OCI-LY7 (cell line): ENCODE results near the gene CCNG2. TPM values are rescaled to one million over a fixed set of nuclear protein-coding genes. Genes with fewer than 3 reads are reported as not detected.
A peak's percentile ranks its signal among the peaks of the same experiment; 100 is the strongest.

Experiments used
- BruUV-seq: library from RNA; stranded (reverse); fragments of 400-500 nt; replicated peaks from 2 replicates; lab custom pipeline; 2021; lab: Mats Ljungman, UMichigan
- CTCF ChIA-PET: fragments of 300-600 bp; sonication (Branson Sonifier 250); formaldehyde crosslinking; loops from one replicate; lab custom pipeline; 2022; ENCODE audit warnings: antibody characterized with exemption; ENCODE audit not compliant: unreplicated experiment; lab: Charles Lee
- POLR2A ChIA-PET: fragments of 300-600 bp; sonication (Branson Sonifier 250); formaldehyde crosslinking; loops from one replicate; lab custom pipeline; 2022; ENCODE audit warnings: antibody characterized with exemption; lab: Charles Lee
- DNase-seq: peaks from one replicate; pipeline ENCODE4 v3.0.0-alpha.2; 2015; ENCODE audit warnings: low spot score
- H2AFZ ChIP-seq: fragments of 200-600 bp; sonication (generic), shearing (Covaris generic); 2 replicates; pipeline ENCODE4 v1.6.1; 2014; ENCODE audit warnings: mild to moderate bottlenecking, antibody characterized with exemption, low read length, moderate library complexity
- H3K27ac ChIP-seq: fragments of 200-600 bp; sonication (generic); 2 replicates; pipeline ENCODE4 v1.5.1; 2014; ENCODE audit warnings: mixed run types, low read depth, mild to moderate bottlenecking, moderate library complexity, low read length, inconsistent platforms; ENCODE audit not compliant: poor library complexity, severe bottlenecking
- H3K36me3 ChIP-seq: fragments of 200-600 bp; sonication (generic); 2 replicates; pipeline ENCODE4 v1.6.1; 2014; ENCODE audit warnings: mild to moderate bottlenecking, antibody characterized with exemption, low read length, moderate library complexity, mixed read lengths; ENCODE audit not compliant: insufficient read depth
- H3K4me1 ChIP-seq: fragments of 200-600 bp; sonication (generic); 2 replicates; pipeline ENCODE4 v1.5.1; 2014; ENCODE audit warnings: mild to moderate bottlenecking, low read length; ENCODE audit not compliant: insufficient read depth, poor library complexity, severe bottlenecking
- H3K4me2 ChIP-seq: fragments of 200-600 bp; sonication (generic); 2 replicates; pipeline ENCODE4 v1.6.1; 2014; ENCODE audit warnings: mild to moderate bottlenecking, low read length
- H3K4me3 ChIP-seq: fragments of 200-600 bp; sonication (generic); 2 replicates; pipeline ENCODE4 v1.5.1; 2014; ENCODE audit warnings: mild to moderate bottlenecking, low read depth, low read length; ENCODE audit not compliant: poor library complexity, severe bottlenecking
- H3K79me2 ChIP-seq: fragments of 200-600 bp; sonication (generic); 2 replicates; pipeline ENCODE4 v1.6.1; 2016; ENCODE audit warnings: low read depth, mild to moderate bottlenecking, low read length, moderate library complexity, mixed read lengths; ENCODE audit not compliant: insufficient read depth
- H3K9me2 ChIP-seq: fragments of 200-600 bp; sonication (generic); 2 replicates; pipeline ENCODE4 v1.6.1; 2016; ENCODE audit warnings: mild to moderate bottlenecking, low read length, mixed read lengths; ENCODE audit not compliant: insufficient read depth
- H3K9me3 ChIP-seq: fragments of 200-600 bp; sonication (generic); 2 replicates; pipeline ENCODE4 v1.6.1; 2014; ENCODE audit warnings: mild to moderate bottlenecking, mixed run types, low read length, mixed read lengths
- H4K20me1 ChIP-seq: fragments of 200-600 bp; sonication (generic); 2 replicates; pipeline ENCODE4 v1.6.1; 2014; ENCODE audit warnings: mild to moderate bottlenecking, antibody characterized with exemption, low read length, moderate library complexity, mixed read lengths; ENCODE audit not compliant: insufficient read depth
- EZH2phosphoT487 ChIP-seq: fragments of 200-600 bp; sonication (generic); IDR thresholded peaks from 2 replicates; pipeline ENCODE4 v1.6.1; 2018; ENCODE audit warnings: low read depth, borderline replicate concordance, mild to moderate bottlenecking, mixed run types, antibody characterized with exemption, low read length, moderate library complexity, mixed read lengths
- intact Hi-C: fragments of 100-400 bp; cut with micrococcal nuclease; formaldehyde crosslinking; loops from one replicate; pipeline ENCODE4 v1.10.0; 2022; ENCODE audit not compliant: unreplicated experiment
- total RNA-seq, 2 experiments: library from RNA; depleted of rRNA in 1 of 2; stranded (reverse); fragments of >200 nt in 1 of 2; shearing (Covaris generic) in 1 of 2; gene quantifications; 2 replicates each; pipeline ENCODE4 v1.2.3, GENCODE V29; 2014 to 2022
- TF ChIP-seq, protein P1 (sequence below): fragments of 200-600 bp; sonication (generic); conservative IDR thresholded peaks from 2 replicates; pipeline ENCODE4 v1.5.1; 2014; ENCODE audit warnings: mild to moderate bottlenecking, antibody characterized with exemption, low read length, moderate library complexity, mixed read lengths

CCNG2 gene
- total RNA-seq, 2 experiments from 2014 or later = 16.6 to 87.4 TPM

DNA sequence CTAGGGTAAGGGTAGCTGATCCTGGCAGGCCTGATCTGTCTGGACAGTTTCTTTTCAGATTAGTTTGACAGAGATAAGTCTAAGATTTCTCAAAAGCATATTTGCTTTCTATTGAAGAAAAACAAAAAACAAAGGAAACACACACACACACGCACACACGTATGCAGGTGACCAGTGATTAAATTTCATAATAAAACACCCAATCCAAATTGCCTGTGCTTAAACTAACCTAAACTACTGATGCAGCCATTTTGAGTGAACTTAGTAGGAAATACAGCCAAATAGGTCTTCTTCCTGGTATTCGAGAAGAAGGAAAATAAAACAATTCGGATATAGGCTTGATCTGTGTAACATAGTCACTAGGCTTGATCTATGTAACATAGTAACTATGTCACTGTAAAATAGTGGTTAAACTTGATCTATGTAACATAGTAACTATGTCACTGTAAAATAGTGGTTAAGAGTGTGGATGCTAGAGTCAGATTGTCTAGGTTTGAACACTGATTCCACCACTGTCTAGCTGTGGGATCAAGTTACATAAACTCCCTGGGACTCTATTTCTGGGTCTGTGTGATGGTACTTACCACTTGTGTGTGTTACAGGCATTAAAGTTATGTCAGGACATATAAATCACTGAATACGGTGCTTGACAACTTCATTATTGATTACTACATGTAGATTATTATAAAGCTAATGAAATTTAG is 9.8 kb upstream of the CCNG2 start:
- peaks cover 53% of the 10 kb centered on the region for H3K4me1 ChIP-seq
- no peak for DNase-seq
- peak overlapping the region; percentile 55 for H3K4me2 ChIP-seq
- no TSS peak for BruUV-seq
- peak overlapping the region; percentile 38 for H3K27ac ChIP-seq
- H4K20me1 ChIP-seq = no peaks in the 10 kb centered on the region
- peak overlapping the region; percentile 91 for H2AFZ ChIP-seq
- TF ChIP-seq, protein P1, sequence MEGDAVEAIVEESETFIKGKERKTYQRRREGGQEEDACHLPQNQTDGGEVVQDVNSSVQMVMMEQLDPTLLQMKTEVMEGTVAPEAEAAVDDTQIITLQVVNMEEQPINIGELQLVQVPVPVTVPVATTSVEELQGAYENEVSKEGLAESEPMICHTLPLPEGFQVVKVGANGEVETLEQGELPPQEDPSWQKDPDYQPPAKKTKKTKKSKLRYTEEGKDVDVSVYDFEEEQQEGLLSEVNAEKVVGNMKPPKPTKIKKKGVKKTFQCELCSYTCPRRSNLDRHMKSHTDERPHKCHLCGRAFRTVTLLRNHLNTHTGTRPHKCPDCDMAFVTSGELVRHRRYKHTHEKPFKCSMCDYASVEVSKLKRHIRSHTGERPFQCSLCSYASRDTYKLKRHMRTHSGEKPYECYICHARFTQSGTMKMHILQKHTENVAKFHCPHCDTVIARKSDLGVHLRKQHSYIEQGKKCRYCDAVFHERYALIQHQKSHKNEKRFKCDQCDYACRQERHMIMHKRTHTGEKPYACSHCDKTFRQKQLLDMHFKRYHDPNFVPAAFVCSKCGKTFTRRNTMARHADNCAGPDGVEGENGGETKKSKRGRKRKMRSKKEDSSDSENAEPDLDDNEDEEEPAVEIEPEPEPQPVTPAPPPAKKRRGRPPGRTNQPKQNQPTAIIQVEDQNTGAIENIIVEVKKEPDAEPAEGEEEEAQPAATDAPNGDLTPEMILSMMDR = no peak
- no peak for TF ChIP-seq EZH2phosphoT487
- ChIA-PET POLR2A (interaction anchor here (0.6 to 17.5 kb wide), 10 partner anchors 8 to 70 kb away, joined by 3 to 213 read pairs (median 4); partner anchors contain the start of gene CCNG2), CTCF (no interaction called here)
- H3K9me2 ChIP-seq = no peaks in the 10 kb centered on the region
- no peaks in the 10 kb centered on the region; the same call in 1 of the 2 replicates for H3K9me3 ChIP-seq
- H3K4me3 ChIP-seq = no peak overlapping the region
- no peaks in the 10 kb centered on the region; the same call in 1 of the 2 replicates for H3K36me3 ChIP-seq
- intact Hi-C loops = no loop called here
- H3K79me2 ChIP-seq = no peaks in the 10 kb centered on the region

DNA sequence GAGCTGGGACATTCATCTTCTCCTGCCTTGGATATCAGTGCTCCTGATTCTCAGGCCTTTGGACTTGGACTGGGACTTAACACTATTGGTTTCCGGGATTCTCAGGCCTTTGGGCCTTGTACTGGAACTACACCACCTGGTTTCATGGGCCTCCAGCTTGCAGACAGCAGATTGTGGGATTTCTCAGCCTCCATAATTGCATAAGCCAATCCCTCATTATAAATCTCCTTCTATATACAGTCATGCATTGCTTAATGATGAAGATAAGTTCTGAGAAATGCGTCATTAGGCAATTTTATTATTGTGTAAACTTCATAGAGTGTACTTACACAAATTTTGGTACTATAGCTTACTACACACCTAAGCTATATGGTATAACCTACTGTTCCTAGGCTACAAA is 8.9 kb upstream of the CCNG2 start:
- H3K36me3 ChIP-seq = no peaks in the 10 kb centered on the region; the same call in 1 of the 2 replicates
- ChIA-PET POLR2A (interaction anchor here (0.6 to 17.5 kb wide), 8 partner anchors 7 to 71 kb away, joined by 4 to 213 read pairs (median 4); partner anchors contain the start of gene CCNG2), CTCF (no interaction called here)
- intact Hi-C loops = no loop called here
- no peaks in the 10 kb centered on the region for H4K20me1 ChIP-seq
- H3K9me2 ChIP-seq = no peaks in the 10 kb centered on the region
- no peak overlapping the region for H3K4me3 ChIP-seq
- H3K4me1 ChIP-seq = peaks cover 53% of the 10 kb centered on the region
- H2AFZ ChIP-seq = peak overlapping the region; percentile 91; the same call in 1 of the 2 replicates
- TF ChIP-seq, protein P1 = no peak
- no peak for TF ChIP-seq EZH2phosphoT487
- DNase-seq = no peak
- H3K79me2 ChIP-seq = no peaks in the 10 kb centered on the region
- no peaks in the 10 kb centered on the region; the same call in 1 of the 2 replicates for H3K9me3 ChIP-seq
- no peak overlapping the region for H3K4me2 ChIP-seq
- BruUV-seq = no TSS peak
- H3K27ac ChIP-seq = no peak overlapping the region

DNA sequence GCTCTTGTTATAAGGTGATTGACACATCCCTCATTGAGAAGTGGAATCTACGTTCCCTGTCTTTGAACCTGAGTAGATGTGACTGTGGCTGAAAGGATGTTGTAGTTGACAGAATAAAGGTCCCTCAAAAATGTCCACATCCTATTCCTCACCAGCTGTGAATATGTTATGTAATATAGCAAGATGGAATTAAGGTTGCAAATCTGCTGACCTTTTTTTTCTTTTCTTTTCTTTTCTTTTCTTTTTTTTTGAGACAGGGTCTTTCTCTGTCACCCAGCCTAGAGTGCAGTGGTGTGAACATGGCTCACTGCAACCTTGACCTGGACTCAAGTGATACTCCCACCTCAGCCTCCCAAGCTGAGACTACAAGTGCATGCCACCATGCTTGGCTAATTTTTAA is 7.2 kb upstream of the CCNG2 start:
- DNase-seq = no peak
- POLR2A ChIA-PET = interaction anchor here (4.9 kb wide), 1 partner anchor 23 kb away, joined by 37 read pairs; no protein-coding TSS in a partner anchor
- H3K4me1 ChIP-seq = peaks cover 68% of the 10 kb centered on the region
- H3K4me2 ChIP-seq = no peak overlapping the region
- no peak overlapping the region for H3K27ac ChIP-seq
- intact Hi-C loops = loop anchor here (10.0 kb wide), 1 partner anchor 1635 kb away; the partner anchor contains the start of genes RCHY1 and THAP6
- CTCF ChIA-PET = interaction anchor here (1.1 kb wide), 1 partner anchor 29 kb away, joined by 3 read pairs; no protein-coding TSS in a partner anchor
- no peak for TF ChIP-seq EZH2phosphoT487
- TF ChIP-seq, protein P1 = no peak
- H2AFZ ChIP-seq = no peak overlapping the region; the same call in 1 of the 2 replicates
- H3K4me3 ChIP-seq = no peak overlapping the region
- no peaks in the 10 kb centered on the region for H4K20me1 ChIP-seq
- no peaks in the 10 kb centered on the region for H3K9me2 ChIP-seq
- H3K79me2 ChIP-seq = no peaks in the 10 kb centered on the region
- no peaks in the 10 kb centered on the region; the same call in 1 of the 2 replicates for H3K36me3 ChIP-seq
- BruUV-seq = no TSS peak
- no peaks in the 10 kb centered on the region; the same call in 1 of the 2 replicates for H3K9me3 ChIP-seq
